HG02885 (cell line): ENCODE results near the gene GTPBP3.
"Not testable (repeated sequence)": the region's sequence is repeated elsewhere in the genome, so short reads cannot be mapped to it uniquely, and the experiment has no call there.

ENCODE experiments used
- ATAC-seq: cut with Tn5 transposase; IDR thresholded peaks from one replicate; pipeline ENCODE4 v1.9.1; 2021; ENCODE audit warnings: mild to moderate bottlenecking; ENCODE audit not compliant: unreplicated experiment, poor library complexity

GTPBP3 gene

DNA sequence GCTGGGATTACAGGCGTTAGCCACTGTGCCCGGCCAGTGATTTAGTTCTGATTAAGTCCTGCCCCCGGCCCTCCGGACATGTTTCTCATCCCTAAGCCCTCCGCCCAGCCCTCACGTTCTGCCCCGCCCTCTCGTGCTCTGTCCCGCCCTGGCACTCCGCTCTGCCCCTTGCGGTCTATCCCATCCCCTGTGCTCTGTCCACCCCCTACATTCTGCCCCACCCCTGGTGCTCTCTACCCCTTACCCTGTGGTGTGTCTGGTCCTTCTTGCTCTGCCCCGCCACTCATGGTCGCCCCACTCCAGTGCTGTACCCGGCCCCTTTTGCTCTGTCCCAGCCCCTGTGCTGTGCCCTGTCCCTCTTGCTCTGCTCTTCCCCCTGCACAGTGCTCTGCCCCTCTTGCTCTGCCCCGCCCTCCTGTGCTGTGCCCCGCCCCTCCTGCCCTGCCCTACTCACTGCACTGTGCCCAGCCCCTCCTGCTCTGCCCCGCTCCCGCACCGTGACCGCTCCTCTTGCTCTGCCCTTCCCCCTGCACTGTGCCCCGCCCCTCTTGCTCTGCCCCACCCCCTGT, 3.0 kb downstream of the GTPBP3 start:
- ATAC-seq, result no peak

DNA sequence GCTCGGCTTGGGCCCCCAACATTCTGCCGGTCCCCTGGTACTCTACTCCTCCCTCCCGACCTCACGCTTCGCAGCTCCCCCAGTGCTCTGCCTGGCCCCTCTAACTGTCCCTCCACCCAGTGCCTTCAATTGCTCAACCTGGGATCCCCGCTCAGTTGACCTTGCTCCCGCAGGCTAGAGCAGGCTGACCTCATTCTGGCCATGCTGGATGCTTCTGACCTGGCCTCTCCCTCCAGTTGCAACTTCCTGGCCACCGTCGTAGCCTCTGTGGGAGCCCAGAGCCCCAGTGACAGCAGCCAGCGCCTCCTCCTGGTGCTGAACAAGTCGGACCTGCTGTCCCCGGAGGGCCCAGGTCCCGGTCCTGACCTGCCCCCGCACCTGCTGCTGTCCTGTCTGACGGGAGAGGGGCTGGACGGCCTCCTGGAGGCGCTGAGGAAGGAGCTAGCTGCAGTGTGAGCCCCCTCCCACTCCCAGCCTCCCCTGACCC, 3.6 kb downstream of the GTPBP3 start:
- ATAC-seq, result no peak

DNA sequence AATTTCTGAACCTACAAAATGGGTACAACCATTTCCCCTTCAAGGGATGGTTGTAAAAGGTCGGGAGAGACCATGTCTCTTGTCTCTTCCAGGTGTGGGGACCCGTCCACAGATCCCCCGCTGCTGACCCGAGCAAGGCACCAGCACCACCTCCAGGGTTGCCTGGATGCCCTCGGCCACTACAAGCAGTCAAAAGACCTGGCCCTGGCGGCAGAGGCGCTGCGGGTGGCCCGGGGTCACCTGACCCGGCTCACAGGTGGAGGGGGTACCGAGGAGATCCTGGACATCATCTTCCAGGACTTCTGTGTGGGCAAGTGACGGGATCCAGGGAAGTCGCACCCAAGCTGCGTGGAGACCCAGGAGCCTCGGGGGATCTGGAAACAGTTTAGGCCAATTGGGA, 4.0 kb downstream of the GTPBP3 start:
- no peak for ATAC-seq

DNA sequence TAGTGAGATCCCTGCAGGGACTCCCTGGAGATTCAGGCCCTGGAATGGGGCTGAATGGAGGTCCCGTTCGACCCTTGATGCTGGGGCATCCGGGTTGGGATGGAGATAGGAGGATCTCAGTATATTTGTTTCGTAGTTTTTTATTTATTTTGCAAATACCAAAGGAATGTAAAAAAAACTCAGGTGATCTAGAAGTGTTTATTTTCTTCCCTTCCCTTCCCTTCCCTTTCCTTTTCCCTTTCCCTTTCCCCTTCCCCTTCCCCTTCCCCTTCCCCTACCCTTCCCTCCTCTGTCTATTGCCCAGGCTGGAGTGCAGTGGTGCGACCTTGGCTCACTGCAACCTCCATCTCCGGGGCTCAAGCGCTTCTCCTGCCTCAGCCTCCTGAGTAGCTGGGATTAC, 4.5 kb downstream of the GTPBP3 start:
- ATAC-seq, result no peak

DNA sequence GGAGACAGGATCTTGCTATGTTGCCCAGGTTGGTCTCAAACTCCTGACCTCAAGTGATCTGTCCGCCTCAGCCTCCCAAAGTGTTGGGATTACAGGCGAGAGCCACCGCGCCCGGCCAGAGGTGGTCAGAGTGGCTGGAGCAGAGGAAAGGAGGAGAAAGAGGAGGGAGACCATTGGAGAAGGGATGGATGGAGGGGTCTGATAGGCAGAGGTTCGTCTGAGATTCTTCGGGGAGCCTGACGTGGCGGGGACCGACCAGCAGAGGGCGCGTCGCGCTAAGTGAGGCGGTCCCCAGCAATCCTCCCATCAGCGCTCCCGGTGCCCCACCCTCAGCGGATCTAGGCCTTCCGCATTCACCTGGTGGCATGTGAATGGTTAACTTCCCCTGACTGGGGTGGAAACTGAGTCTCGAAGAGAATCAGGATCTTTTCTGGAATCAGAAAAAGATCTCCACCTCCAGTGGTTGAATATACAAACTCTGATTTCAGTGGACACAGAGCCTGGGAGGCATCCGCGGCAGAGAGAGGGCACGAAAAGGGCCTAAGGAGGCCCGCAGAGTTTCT, 8.8 kb downstream of the GTPBP3 start:
- ATAC-seq, result no peak

DNA sequence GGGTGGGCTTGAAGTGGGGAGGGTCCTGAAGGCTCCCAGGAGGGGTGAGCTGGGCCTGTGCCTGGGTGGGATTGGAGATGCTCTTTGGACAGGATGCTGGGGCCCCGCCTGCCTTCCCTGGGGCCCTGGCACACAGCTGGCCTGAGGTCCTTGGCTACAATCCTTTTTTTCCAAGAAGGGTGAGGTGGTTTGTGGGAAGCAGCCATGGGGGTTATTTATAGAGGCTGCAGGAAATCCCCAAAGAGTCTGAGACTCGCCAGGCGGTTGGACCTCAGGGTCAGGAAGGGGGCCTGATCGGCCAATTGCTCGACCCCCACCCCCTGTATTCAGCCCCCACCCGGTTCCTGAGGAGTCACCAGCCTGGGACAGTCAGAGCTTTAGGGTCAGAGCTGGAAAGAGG, 10.0 kb downstream of the GTPBP3 start:
- ATAC-seq, result no peak

DNA sequence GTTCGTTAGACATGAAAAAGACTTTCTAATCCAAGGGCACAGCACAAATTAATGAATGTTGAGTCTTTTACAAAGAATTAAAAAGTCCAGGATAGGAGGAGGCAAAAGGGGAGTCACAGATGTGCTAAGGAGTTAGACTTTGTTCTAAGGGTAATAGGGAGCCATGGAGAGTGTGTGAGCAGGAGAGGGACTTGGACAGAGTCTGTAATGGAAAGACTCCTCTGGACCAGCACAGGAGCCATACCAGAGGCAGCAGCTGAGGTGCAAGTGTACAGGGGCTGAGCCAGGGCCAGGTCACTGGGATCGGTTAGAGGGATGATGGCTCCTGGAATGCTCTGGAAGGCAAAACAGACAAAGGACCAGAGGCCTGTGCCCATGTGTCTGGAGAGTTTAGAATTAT, 10.5 kb downstream of the GTPBP3 start:
- ATAC-seq, result no peak

DNA sequence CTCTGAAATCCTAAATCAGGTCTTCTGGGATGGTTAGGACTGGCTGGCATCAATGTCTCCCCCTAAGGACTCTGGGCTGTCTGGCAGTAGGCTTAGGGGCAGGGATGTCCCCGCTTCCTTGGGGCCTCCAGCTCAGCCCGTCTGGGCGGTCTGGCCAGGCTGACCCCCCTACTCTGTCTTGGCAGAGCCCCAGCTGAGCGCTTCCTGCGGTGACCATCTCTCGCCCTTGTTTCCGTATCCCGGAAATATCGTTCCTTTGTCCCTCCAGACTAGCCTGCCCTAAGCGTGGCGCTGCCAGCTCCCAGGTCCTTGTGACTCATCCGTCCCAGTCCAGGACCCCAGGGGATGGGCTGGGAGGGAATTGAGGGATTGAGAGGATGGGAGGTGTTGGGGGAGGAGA, 11.3 kb downstream of the GTPBP3 start:
- ATAC-seq, result no peak

DNA sequence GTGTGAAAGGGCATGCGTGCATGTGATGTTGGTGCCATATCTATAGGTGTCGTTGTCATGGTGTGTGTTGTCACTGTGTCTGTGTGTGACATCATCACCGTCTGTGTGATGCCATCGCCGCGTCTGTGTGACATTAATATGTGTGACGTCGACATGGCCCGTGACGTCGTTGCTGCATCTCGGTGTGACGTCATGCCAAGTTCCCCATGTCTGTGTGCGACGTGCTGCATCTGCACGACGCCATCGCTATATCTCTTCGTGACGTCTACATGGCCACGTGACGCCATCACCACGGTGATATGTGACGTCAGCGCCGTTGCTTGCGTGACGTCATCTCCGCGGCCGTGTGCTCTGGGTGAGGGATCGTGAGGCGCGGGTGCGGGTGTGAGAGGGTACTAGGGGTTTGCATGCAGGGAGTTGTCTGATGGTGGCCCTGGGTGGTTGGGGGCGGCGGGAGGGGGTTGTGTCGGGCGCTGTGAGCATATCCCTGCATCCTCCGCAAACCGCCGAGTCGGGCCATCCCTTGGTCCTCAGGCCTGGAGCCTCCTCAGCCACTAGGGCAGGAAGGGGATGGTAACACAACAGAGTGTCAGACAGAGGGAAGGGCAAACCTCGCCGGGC, 14.6 kb downstream of the GTPBP3 start:
- no peak for ATAC-seq

DNA sequence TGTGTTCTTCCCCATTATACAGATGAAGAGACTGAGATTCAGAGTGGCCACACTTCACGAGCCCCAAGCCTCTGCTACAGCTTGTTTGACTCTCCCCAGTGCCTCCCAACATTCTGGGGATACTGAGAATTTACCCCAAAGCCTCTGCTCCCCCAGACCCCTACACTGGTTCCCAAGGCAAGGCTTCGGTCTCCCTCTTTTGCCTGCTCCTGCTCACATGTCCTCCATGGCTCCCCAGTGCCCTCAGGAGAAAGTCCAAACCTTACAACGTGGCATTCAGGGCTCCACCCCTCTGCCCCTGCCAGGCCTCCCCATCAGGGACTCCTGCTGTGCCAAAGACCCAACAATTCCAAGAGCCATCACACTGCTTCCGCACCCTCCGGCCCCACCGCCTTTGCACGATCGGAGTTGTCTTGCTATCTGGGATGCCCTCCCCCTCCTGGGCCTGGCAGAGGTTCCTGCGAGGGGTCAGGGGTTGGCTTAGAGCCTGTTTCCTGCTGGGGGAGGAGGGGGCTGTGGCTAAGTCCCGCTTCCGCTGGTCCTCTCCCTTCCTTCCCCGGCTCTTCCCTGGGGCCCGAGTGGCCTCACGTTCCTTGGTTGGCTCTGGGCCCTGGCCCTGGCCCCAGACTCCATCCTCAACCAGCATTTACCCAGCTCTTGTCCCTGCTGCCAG, 15.4 kb downstream of the GTPBP3 start:
- no peak for ATAC-seq

DNA sequence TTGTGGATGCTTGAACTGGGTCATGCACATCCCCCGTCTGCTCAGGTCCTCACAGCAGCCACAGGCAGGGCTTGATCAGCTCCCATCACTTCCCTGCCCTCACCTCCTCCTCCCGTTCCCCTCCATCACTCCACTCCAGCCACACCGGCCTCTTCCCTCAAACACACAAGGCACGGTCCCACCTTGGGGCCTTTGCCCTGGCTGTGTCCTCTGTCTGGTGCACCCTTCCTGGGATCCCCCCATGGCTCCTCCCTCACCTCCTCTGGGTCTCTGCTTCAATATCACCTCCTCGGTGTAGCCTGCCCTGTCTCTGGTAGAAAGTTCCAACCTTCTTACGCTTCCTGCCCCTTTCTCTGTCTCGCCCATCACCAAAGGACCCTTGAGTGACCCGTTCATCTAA, 16.0 kb downstream of the GTPBP3 start:
- ATAC-seq, result no peak

DNA sequence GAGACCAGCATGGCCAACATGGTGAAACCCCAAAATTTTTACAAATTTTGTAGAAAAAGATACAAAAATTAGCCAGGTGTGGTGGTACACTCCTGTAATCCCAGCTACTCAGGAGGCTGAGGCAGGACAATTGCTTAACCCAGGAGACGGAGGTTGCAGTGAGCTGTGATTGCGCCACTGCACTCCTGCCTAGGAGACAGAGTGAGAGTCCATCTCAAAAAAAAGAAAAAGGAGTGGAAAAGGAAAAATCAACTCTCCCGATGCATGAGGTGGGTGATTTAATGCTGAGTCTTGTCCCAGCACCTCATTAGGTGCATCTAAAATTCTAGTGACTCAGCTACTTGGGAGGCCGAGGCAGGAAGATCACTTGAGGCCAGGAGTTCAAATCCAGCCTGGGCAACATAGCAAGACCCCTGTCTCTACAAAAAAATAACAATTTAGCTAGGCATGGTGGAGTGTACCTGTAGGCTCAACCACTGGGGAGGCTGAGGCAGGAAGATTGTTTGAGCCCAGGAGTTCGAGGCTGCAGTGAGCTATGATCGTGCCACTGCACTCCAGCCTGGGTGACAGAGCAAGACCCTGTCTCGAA, 19.8 kb downstream of the GTPBP3 start:
- no peak for ATAC-seq

DNA sequence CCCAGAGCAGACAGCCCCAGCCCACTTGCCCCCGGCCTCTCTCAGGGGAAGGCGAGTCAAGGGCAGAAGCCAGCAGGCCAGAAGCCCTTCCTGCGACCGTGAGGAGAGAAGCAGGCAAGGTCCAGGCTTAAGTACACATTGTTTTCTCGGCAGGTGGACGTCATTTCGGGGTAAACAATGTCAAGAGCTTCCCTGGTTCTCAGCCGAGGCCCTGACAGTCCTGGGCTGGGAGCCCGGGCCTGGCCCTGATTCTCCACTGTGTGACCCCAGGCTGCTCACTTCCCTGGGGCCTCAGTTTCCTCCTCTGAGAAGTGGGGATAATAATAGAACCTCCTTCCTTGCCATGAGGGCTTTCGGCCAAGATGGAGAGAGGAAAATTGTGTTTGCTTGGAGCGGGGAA, 20.4 kb downstream of the GTPBP3 start:
- ATAC-seq, result no peak

DNA sequence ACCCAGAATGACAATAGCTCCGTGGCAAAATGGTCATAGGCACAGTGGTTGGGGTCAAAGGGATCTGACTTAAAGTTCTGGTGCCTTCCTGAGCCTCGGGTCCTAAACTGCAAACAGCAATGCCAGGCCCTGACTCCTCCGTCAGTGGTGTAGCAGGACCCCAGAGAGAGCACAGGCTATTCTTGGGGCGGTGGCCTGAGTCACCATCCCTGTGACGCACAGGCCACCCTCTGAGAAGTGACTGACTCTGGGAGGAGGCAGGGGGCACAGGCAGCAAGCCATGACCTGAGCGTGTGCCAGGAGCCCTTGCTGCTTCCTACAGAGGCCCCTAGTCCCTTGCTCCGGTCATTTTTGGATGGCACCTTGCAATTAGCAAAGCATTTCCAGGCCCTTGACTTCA, 21.0 kb downstream of the GTPBP3 start:
- ATAC-seq, result no peak

DNA sequence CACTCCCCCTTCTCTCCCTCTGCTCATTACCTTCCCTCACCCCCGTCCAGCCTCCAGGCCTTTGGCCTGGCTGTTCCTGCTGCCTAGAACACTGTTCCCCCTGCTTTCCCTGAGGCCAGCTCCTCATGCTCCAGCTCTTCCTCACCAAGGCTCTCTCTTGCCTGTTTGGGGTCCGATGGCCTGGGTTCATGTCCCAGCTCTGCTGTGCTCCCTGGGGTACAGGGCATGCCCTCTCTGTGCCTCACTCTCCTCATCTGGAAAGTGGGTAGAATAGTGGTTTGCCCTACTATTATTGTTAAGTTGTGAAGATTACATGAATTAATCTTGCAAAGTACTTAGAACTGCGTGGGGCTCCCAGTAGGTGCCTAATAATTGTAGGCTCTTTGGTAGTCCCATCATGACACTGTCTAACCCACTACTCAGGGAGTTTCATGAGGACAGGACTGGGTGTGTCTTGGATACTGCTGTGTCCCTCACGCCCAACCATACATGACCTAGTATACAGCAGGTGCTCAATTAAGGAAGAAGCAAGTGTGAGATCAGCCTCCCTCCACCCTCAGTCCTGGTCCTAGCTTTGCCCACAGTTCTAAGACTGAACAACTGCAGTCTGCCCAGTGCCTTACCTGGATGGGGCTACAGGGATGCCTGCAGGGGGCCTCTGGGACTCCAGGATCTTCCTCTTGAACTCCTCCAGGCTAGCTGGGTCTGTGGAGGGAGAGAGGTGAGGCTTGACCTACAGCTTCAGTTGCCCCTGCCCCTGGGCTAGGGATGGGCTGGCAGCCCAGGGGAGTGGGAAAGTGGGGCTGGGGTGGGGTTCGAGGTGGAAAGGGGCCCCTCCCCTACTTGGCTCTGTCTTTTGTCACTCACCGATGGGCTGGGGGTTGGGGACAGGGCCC, 22.8 kb downstream of the GTPBP3 start:
- ATAC-seq, result no peak

DNA sequence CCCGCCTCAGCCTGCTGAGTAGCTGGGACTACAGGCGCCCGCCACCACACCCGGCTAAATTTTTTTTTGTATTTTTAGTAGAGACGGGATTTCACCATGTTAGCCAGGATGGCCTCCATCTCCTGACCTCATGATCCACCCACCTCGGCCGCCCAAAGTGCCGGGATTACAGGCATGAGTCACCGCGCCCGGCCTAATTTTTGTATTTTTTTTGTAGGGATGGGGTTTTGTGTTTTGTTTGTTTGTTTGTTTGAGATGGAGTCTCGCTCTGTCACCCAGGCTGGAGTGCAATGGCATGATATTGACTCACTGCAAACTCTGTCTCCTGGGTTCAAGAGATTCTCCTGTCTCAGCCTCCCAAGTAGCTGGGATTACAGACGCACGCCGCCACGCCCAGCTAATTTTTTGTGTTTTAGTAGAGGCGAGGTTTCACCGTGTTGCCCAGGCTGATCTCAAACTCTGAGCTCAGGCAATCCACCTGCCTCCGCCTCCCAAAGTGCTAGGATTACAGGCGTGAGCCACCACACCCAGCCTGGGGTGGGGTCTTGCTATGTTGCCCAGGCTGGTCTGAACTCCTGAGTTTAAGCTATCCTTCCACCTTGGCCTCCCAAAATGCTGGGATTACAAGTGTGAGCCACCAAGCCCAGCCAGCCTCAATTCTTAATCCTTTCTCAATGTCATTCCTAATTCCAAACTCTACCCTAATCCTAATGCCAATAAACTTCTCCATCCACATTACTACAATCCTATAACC, 26.7 kb downstream of the GTPBP3 start:
- not testable (repeated sequence) for ATAC-seq

DNA sequence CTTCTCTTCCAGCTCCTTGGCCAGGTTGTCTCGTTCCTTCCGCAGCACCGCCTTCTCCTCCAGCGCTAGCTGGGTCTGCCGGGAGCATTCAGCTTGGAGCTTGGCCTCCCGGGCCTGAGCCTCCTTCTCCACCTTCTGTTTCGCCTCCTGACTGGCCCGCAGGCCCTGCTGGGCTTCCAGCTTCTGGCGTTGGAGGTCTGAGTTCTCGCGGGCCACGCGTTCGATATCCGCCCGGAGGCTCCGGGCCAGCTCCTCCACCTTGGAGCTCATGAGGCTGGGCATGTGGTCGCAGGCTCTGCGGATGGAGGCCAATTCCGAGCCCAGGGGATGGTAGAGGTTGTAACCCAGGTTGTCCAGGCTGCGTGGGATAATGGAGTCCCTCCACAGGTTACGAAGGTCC, 28.0 kb downstream of the GTPBP3 start:
- no peak for ATAC-seq

DNA sequence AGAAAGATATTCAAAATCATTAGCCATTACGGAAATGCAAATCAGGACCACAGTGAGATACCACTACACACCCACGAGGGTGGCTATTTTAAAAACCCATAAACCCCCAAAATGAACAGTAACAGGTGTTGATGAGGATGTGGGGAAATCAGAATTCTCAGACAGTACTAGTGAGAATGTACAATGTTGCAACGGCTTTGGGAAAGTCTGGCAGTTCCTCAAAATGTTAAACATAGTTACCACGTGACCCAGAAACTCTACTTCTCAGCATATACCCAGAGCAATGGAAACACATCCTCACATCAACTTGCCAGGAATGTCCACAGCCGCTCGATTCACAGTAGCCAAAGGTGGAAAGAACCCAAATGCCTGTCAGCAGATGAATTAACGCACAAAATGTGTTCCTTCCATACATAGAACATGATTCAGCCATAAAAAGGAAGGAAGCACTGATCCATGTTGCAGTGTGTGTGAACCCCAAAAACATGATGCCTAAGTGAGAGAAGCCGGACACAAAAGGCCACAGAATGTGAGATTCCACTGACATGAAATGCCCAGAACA, 32.8 kb downstream of the GTPBP3 start:
- peak; percentile 93 for ATAC-seq

DNA sequence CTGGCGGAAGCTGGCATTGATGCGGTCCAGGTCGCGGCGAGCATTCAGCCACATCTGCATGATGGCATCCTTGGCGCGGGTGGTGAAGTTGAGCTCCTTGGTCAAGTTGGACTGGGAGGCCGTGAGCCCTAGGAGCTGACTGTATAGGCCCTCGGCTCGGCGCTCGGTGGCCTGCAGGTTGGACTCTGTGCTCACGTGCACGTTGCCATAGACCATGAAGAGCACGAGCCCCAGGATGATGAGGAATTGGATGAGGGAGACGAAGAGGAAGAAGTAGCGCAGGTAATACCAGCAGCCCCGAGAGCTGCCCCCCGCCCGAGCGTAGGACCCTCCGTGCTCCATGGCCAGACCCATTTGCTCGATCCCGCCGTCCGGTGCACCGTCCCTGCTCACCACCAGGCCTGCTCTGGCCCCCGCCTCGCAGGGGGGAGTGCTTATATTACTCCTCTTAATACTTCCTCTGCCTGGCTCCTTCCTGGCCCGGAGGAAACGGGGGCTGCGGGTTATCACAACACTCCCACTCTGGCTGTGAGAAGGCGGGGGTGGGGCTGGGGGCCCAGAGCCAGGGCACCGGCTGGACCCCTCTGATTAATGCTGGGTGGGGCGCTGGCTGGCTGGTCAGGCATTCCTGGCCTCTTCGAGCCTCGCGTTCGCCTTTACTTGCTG, 39.7 kb downstream of the GTPBP3 start, which contains the start of gene PLVAP:
TSS of gene PLVAP (minus strand) at position 408 of the 666 bp plus-strand sequence. CDS start at position 354, 54 bp downstream.
- ATAC-seq, result no peak
